ENCODE measurements around the gene SHC2. TPM values are rescaled to one million over a fixed set of nuclear protein-coding genes. Genes with fewer than 3 reads are reported as not detected.

Gene SHC2, protein sequence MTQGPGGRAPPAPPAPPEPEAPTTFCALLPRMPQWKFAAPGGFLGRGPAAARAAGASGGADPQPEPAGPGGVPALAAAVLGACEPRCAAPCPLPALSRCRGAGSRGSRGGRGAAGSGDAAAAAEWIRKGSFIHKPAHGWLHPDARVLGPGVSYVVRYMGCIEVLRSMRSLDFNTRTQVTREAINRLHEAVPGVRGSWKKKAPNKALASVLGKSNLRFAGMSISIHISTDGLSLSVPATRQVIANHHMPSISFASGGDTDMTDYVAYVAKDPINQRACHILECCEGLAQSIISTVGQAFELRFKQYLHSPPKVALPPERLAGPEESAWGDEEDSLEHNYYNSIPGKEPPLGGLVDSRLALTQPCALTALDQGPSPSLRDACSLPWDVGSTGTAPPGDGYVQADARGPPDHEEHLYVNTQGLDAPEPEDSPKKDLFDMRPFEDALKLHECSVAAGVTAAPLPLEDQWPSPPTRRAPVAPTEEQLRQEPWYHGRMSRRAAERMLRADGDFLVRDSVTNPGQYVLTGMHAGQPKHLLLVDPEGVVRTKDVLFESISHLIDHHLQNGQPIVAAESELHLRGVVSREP
- 10 to 100 TPM in 7 of 8 experiments, 1 to 10 TPM in 1; 4.6 to 57.6 (median 33.0) TPM for total RNA-seq

DNA sequence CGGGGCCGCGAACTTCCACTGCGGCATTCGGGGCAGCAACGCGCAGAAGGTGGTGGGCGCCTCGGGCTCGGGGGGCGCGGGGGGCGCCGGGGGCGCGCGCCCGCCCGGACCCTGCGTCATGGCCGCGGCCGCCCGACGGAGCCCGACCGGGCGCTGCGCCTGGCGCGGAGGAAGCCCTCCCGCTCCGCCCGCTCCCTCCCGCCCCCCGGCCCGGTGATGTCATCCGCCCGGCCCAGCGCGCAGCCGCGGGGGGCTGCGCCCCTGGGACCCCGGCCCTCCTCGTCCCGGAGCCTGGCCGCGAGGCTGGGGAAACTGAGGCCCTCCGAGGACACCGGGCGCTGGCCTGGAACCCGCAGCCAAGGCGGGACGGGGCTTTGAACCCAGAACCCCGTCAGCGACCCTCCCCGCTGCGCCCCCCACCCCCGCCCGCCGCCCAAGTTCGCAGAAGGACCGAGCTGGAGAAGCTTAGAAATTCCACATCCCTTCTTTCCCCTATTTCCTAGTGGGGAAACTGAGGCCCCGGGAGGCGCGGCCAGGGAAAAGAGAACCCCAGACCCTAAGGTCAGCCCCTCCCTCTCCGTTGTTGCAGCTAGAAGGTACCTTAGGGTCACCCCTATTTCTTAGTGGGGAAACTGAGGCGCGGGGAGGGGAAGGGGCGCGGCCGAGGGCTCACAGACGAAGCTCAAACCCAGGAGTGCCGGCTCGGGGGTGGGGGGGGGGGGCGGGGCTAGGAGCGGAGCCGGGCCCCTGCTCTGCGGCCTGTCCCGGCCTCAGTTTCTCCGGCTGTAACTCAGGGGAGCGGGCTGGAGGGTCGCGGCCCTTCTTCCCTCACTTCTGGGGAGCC lies at the start of gene SHC2:
TSS of gene SHC2 (minus strand) at position 157 of the 844 bp plus-strand sequence. CDS start at position 120, 37 bp downstream.
- in situ Hi-C loops (cut with MboI; ENCODE audit: low pct_unique_long_range_greater_than_20kb in 2 of 9, low sequenced_read_pairs in 9 of 9, unreplicated experiment in 9 of 9) = no loop called here
- WGBS, 10 experiments = no CpG with 5 or more reads among the region's 85 CpGs
- peak in 6 of 8 experiments; percentile 35 to 49 (median 44) for ATAC-seq (replicated peaks in 6 of 8)
- Histone ChIP-seq H3K27ac (peak within 1 kb of the TSS; percentile 92 to 96), H3K4me3 (peak within 1 kb of the TSS; percentile 71 to 87 (median 78)), H3K4me1 (replicated peaks in 1 of 2) (peaks cover 0 to 3% of the 10 kb centered on the region in 2 donors)

DNA sequence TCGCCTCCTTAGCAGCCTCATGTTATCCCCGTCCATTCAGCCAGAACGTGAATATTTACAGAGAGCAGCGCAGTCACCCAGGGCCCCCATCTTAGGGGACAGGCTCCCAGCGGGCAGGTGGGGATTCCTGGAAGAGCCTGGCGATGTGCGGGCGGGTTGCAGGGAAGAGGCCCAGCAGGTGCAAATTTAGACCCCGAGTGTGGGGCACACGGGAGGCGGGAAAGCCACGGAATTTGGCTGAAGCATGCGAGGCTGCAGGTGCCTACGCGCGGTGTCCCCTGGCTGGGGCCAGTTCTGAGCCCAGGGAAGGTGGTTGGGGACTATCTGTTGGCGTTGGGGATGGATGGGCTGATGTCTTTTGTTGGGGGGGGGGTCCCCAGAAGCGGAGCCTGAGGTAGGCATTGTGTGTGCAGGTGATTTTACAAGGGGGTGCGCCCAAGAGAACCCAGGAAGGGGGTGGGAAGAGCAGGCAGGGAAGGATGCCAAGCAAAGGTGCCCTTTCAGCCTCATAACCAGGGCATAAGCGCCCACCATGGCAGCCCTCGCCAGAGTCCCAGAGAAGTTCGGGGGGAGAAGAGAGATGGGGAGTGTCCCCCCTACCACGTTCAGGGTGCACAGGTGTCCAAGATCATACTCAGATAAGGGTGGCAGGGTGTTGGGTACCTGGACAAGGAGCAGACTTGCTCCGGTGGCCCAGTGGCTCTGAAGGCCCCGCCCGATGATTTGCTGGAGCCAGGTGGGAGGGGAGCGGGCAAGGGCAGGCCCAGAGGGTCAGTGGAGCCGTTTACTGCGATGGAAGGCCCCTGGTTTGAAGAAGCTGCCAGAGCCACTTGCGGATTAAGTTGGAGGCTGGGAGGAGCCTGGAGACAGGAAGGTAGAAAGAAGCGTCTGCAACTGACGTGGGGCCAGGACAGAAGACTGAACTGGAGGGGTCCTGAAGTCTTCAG lies 47.6 kb upstream of the SHC2 start:
- 0 to 100% (median 62%) methylated on average over 1 to 12 of the region's 32 CpGs; no CpG with 5 or more reads in 2 of the 10 experiments for WGBS, 10 experiments
- Histone ChIP-seq H3K4me1 (replicated peaks in 1 of 2) (peaks cover 22 to 35% of the 10 kb centered on the region in 2 donors), H3K27ac (peak overlapping the region in 1 of 2 donors; percentile 100), H3K4me3 (peak overlapping the region; percentile 69 to 92 (median 73))
- ATAC-seq (replicated peaks in 6 of 8) = no peak
- in situ Hi-C loops (cut with MboI; ENCODE audit: low pct_unique_long_range_greater_than_20kb in 2 of 9, low sequenced_read_pairs in 9 of 9, unreplicated experiment in 9 of 9) = no loop called here

DNA sequence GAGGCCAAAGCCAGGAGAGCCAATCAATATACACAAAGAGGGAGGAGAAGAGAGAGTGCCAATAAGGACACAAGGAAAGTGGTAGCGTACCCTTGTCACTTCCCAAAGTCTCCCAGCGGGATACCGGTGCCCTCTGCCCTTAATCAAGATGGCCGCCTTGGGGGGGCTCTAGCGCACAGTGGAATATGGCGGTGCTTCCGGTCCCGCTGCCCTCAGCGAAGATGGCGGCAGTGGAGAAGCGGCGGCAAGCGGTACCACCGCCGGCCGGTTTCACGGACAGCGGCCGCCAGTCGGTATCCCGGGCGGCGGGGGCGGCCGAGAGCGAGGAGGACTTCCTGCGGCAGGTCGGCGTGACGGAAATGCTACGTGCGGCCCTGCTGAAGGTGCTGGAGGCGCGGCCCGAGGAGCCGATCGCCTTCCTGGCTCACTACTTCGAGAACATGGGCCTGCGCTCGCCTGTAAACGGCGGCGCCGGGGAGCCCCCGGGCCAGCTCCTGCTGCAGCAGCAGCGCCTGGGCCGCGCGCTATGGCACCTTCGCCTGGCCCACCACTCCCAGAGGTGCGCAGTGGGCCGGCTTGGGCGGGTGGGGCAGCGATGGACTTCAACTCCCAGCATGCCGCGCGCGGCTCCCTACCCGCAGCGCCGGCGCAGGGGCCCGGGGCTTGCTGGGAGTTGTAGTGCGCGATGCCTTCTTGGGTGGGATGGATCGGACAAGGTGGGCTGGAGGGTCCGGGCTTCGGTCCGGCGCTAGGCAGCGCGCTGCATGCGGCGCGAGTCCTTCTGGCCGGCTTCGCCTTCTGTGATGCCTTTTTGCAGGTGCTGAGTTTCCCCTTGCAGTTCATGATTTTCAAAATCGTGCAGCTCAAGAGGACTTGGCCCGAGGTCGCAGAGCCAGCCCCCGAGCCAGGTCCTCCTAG lies 46.7 kb upstream of the SHC2 start, which contains the start of gene TPGS1:
TSS of gene TPGS1 (plus strand) at position 212 of the 918 bp plus-strand sequence. CDS start at position 222, 10 bp downstream.
- 0 to 20% (median 0%) methylated on average over 1 to 21 of the region's 81 CpGs; no CpG with 5 or more reads in 3 of the 10 experiments for WGBS, 10 experiments
- H3K27ac ChIP-seq = peak within 1 kb of the TSS; percentile 96 to 100
- in situ Hi-C loops (cut with MboI; ENCODE audit: low pct_unique_long_range_greater_than_20kb in 2 of 9, low sequenced_read_pairs in 9 of 9, unreplicated experiment in 9 of 9) = no loop called here

DNA sequence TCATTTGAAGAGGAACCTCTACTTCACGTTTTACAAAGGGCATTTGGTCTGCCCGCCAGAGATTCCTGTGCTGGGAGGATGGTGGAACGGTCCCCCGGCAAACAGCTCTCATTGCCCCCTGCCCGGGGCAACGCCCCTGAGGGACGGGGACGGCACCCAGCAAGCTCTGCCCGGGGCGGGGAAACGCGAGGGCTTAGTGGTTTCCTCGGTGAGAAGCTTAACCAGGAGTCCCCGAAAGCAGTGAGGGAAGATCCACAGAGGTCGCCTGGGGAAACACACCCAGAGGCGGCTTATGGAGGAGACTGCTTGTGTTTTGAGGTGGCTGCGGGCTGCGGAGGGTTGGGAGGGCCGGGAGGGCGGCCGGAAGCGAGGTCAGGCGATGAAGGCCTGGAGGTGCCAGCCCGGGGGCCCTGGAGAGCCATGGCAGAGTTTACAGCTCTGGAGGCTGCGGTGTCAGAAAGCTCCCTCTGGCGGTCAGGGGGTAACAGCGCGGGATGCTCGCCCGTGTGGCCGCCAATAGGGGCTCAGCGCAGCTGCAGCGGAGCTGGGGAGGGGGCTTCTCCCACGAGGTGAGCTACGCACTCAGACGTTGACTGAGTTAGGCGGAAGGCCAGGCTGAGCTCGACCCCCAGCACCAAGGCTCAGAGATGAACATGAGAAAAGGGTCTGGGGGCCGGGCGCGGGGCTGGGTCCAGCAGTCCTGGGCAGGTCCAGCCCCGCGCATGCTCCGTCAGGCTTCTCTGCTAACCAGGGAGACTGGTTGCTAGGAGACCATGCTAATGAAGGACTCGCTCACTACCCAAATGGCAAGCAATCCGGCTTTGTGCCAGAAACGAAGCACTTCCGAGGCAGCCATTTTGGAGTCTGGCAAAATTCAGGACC lies 45.8 kb upstream of the SHC2 start:
- peaks cover 13 to 25% of the 10 kb centered on the region in 2 donors for H3K4me1 ChIP-seq (replicated peaks in 1 of 2)
- peak overlapping the region; percentile 69 to 92 (median 73) for H3K4me3 ChIP-seq
- WGBS, 10 experiments = 0 to 3% (median 0%) methylated on average over 3 to 10 of the region's 48 CpGs; no CpG with 5 or more reads in 5 of the 10 experiments
- H3K27ac ChIP-seq = peak overlapping the region; percentile 96 to 100
- peak; percentile 73 to 88 (median 85) for ATAC-seq (replicated peaks in 6 of 8)
- in situ Hi-C loops (cut with MboI; ENCODE audit: low pct_unique_long_range_greater_than_20kb in 2 of 9, low sequenced_read_pairs in 9 of 9, unreplicated experiment in 9 of 9) = no loop called here

More for the DNA sequence above, 46.7 kb upstream of the SHC2 start, which contains the start of gene TPGS1:
- peaks cover 14 to 27% of the 10 kb centered on the region in 2 donors for H3K4me1 ChIP-seq (replicated peaks in 1 of 2)
- peak within 1 kb of the TSS; percentile 69 to 92 (median 73) for H3K4me3 ChIP-seq
- ATAC-seq (replicated peaks in 6 of 8) = peak; percentile 71 to 87 (median 78)

DNA sequence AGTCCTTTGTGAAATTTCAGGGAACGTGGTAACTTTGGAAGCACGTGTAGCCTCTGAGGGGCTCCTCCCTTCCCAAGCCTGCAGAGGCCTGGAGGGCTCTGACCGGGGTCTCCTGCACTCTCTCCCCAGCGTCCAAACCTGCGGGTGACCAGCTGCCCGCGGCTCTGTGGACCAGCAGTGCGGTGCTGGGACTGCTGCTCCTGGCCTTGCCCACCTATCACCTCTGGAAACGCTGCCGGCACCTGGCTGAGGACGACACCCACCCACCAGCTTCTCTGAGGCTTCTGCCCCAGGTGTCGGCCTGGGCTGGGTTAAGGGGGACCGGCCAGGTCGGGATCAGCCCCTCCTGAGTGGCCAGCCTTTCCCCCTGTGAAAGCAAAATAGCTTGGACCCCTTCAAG lies 43.8 kb upstream of the SHC2 start:
- H3K27ac ChIP-seq = no peak overlapping the region
- in situ Hi-C loops (cut with MboI; ENCODE audit: low pct_unique_long_range_greater_than_20kb in 2 of 9, low sequenced_read_pairs in 9 of 9, unreplicated experiment in 9 of 9) = no loop called here
- WGBS, 10 experiments = 75 to 93% (median 82%) methylated on average over 2 to 8 of the region's 14 CpGs; no CpG with 5 or more reads in 6 of the 10 experiments
- H3K4me3 ChIP-seq = no peak overlapping the region
- ATAC-seq (replicated peaks in 6 of 8) = no peak
- peaks cover 9 to 12% of the 10 kb centered on the region in 2 donors for H3K4me1 ChIP-seq (replicated peaks in 1 of 2)

DNA sequence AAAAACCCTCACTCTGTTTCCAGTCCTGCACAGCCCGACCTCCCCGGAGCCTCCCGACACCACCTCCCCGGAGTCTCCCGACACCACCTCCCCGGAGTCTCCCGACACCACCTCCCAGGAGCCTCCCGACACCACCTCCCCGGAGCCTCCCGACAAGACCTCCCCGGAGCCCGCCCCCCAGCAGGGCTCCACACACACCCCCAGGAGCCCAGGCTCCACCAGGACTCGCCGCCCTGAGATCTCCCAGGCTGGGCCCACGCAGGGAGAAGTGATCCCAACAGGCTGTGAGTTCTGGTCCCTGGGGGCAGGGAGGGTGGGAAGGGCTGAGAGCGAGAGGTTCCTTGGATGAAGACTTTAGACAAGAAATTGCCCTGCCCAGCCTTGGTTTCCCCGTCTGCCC lies 40.8 kb upstream of the SHC2 start:
- WGBS, 10 experiments = 68 to 100% (median 80%) methylated on average over 1 to 5 of the region's 17 CpGs; no CpG with 5 or more reads in 7 of the 10 experiments
- Histone ChIP-seq H3K4me3 (no peak overlapping the region), H3K4me1 (replicated peaks in 1 of 2) (peaks cover 12 to 18% of the 10 kb centered on the region in 2 donors), H3K27ac (no peak overlapping the region)
- no peak for ATAC-seq (replicated peaks in 6 of 8)
- in situ Hi-C loops (cut with MboI; ENCODE audit: low pct_unique_long_range_greater_than_20kb in 2 of 9, low sequenced_read_pairs in 9 of 9, unreplicated experiment in 9 of 9) = no loop called here

DNA sequence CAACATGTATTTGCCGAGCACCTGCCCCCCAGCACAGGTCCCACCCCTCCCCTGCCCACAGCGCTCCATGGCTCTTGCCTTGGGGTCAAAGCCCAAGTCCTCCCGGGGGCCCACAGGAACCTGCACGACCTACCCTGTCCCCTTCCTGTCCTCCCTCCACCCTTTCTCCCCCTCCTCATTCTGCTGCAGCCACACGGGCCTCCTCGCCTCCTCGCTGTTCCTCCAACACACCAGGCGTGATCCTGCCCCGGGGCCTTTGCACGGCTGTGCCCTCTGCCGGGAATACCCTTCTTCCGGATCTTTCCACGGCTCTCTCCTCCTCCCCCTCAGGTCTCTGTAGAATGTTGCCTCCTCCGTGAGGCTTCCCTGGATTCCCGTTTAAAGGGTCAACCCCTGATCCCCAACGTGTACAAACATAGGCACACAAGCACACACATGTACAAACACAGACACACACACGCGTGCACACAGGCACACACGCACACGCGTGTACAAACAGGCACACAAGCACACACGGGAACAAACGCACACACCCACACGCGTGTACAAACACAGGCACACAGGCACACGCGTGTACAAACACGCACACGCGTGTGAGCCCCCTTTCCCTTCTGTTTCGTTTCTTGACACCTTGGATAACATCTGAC lies 38.3 kb upstream of the SHC2 start:
- in situ Hi-C loops (cut with MboI; ENCODE audit: low pct_unique_long_range_greater_than_20kb in 2 of 9, low sequenced_read_pairs in 9 of 9, unreplicated experiment in 9 of 9) = no loop called here
- Histone ChIP-seq H3K4me1 (replicated peaks in 1 of 2) (peaks cover 6 to 11% of the 10 kb centered on the region in 2 donors), H3K27ac (no peak overlapping the region), H3K4me3 (no peak overlapping the region)
- ATAC-seq (replicated peaks in 6 of 8) = no peak
- WGBS, 10 experiments = 40 to 100% (median 66%) methylated on average over 1 to 12 of the region's 31 CpGs; no CpG with 5 or more reads in 2 of the 10 experiments

DNA sequence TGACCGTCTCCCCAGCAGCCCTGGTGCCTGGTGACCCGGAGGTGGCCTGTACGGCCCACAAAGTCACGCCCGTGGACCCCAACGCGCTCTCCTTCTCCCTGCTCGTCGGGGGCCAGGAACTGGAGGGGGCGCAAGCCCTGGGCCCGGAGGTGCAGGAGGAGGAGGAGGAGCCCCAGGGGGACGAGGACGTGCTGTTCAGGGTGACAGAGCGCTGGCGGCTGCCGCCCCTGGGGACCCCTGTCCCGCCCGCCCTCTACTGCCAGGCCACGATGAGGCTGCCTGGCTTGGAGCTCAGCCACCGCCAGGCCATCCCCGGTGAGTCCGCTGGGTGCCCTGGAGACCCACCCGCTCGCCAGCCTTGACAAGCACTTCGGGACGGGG lies 37.7 kb upstream of the SHC2 start:
- H3K27ac ChIP-seq = no peak overlapping the region
- peak in 1 of 8 experiments; percentile 6 for ATAC-seq (replicated peaks in 6 of 8)
- in situ Hi-C loops (cut with MboI; ENCODE audit: low pct_unique_long_range_greater_than_20kb in 2 of 9, low sequenced_read_pairs in 9 of 9, unreplicated experiment in 9 of 9) = no loop called here
- peaks cover 6 to 11% of the 10 kb centered on the region in 2 donors for H3K4me1 ChIP-seq (replicated peaks in 1 of 2)
- 20% methylated on average over 2 of the region's 26 CpGs; no CpG with 5 or more reads in 9 of the 10 experiments for WGBS, 10 experiments
- no peak overlapping the region for H3K4me3 ChIP-seq

DNA sequence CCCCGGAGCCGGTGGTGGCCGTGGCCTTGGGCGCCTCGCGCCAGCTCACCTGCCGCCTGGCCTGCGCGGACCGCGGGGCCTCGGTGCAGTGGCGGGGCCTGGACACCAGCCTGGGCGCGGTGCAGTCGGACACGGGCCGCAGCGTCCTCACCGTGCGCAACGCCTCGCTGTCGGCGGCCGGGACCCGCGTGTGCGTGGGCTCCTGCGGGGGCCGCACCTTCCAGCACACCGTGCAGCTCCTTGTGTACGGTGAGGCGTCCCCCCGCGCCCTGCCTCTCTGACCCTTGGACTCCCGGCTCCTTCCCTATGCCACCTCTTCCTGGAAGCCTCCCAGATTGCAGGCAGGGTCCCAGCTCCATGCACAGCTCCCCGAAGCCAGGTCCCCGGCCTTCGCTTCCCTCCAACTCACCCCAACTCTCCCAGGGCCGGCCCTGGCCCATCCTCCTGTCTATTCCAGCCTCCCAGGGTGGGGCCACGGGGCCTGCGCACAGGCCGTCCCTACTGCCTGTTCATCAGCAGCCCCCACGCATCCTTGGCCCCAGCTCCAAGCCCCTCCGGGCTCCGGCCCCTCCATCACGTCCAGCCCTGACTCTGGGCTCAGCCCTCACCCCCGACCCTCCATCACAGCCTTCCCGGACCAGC lies 37.2 kb upstream of the SHC2 start:
- in situ Hi-C loops (cut with MboI; ENCODE audit: low pct_unique_long_range_greater_than_20kb in 2 of 9, low sequenced_read_pairs in 9 of 9, unreplicated experiment in 9 of 9) = no loop called here
- 0 to 5% (median 0%) methylated on average over 2 to 27 of the region's 50 CpGs; no CpG with 5 or more reads in 5 of the 10 experiments for WGBS, 10 experiments
- ATAC-seq (replicated peaks in 6 of 8) = peak; percentile 25 to 52 (median 42)
- Histone ChIP-seq H3K27ac (no peak overlapping the region), H3K4me3 (peak overlapping the region; percentile 8 to 29 (median 19)), H3K4me1 (replicated peaks in 1 of 2) (peaks cover 6 to 11% of the 10 kb centered on the region in 2 donors)

Measured in motor neuron (in vitro differentiated cells).